H1 (cell line): ENCODE measurements around the gene RB1. TPM values are rescaled to one million over a fixed set of nuclear protein-coding genes. Genes with fewer than 3 reads are reported as not detected.

Source experiments
- CTCF ChIA-PET: fragments of 300-600 bp; sonication (Branson Sonifier 250); formaldehyde crosslinking; loops from one replicate; lab custom pipeline; 2021; ENCODE audit not compliant: partially characterized antibody; lab: Charles Lee
- POLR2A ChIA-PET: fragments of 300-600 bp; sonication (Branson Sonifier 250); formaldehyde crosslinking; loops from one replicate; lab custom pipeline; 2021; ENCODE audit warnings: inconsistent platforms; ENCODE audit not compliant: partially characterized antibody; lab: Charles Lee
- DNase-seq, 2 experiments: peaks; one replicate each; pipeline versions ENCODE4 v3.0.0 to v3.0.0-alpha.2; 2010 to 2022; ENCODE audit warnings: low spot score in 2 of 2, low read depth in 1 of 2, mixed read lengths in 1 of 2
- FAIRE-seq: peaks from 2 replicates; lab custom pipeline; 2011; peaks lifted over from hg19 to GRCh38; lab: Jason Lieb, UNC
- H2AFZ ChIP-seq: 2 replicates; pipeline ENCODE4 v1.8.1; 2012; ENCODE audit warnings: low read length, inconsistent platforms
- H2AK5ac ChIP-seq: 2 replicates; pipeline ENCODE4 v1.6.1; 2013; ENCODE audit warnings: low read depth, low read length
- H2BK120ac ChIP-seq: replicated peaks from 2 replicates; pipeline ENCODE3; 2013; ENCODE audit warnings: low read depth, low read length, inconsistent platforms
- H2BK12ac ChIP-seq: 2 replicates; pipeline ENCODE4 v1.6.1; 2013; ENCODE audit warnings: low read depth, low read length
- H2BK15ac ChIP-seq: 2 replicates; pipeline ENCODE4 v1.6.1; 2013; ENCODE audit warnings: low read length
- H2BK20ac ChIP-seq: 2 replicates; pipeline ENCODE4 v1.6.1; 2013; ENCODE audit warnings: low read length
- H2BK5ac ChIP-seq: 2 replicates; pipeline ENCODE4 v1.6.1; 2013; ENCODE audit warnings: low read depth, low read length
- H3K14ac ChIP-seq: 2 replicates; pipeline ENCODE4 v1.6.1; 2013; ENCODE audit warnings: inconsistent platforms; ENCODE audit not compliant: insufficient read length
- H3K18ac ChIP-seq: 2 replicates; pipeline ENCODE4 v1.6.1; 2013; ENCODE audit warnings: low read length; ENCODE audit errors: extremely low read depth
- H3K23ac ChIP-seq: 2 replicates; pipeline ENCODE4 v1.6.1; 2013; ENCODE audit warnings: inconsistent platforms; ENCODE audit not compliant: insufficient read length
- H3K23me2 ChIP-seq: 2 replicates; pipeline ENCODE4 v1.6.1; 2013; ENCODE audit warnings: low read depth, low read length
- H3K27ac ChIP-seq: 2 replicates; pipeline ENCODE4 v1.6.1; 2011; ENCODE audit warnings: low read depth, low read length, inconsistent platforms
- H3K27me3 ChIP-seq, 4 experiments: replicated peaks in 1 of 4; 1 replicate in 1 of 4; 2 replicates in 3 of 4; pipeline versions ENCODE4 v1.6.1 to v1.8.1; 2011 to 2013; ENCODE audit warnings: low read length in 3 of 4, mild to moderate bottlenecking in 3 of 4, inconsistent platforms in 2 of 4, mixed read lengths in 2 of 4, moderate library complexity in 1 of 4; ENCODE audit not compliant: control insufficient read depth in 3 of 4, insufficient read depth in 3 of 4; ENCODE audit errors: extremely low read depth in 1 of 4
- H3K36me3 ChIP-seq, 4 experiments: 2 replicates each; pipeline versions ENCODE4 v1.6.1 to v1.8.1; 2011 to 2013; ENCODE audit warnings: mild to moderate bottlenecking in 4 of 4, low read length in 3 of 4, moderate library complexity in 2 of 4, control low read depth in 1 of 4, inconsistent platforms in 1 of 4; ENCODE audit not compliant: insufficient read depth in 4 of 4, control insufficient read depth in 2 of 4
- H3K4ac ChIP-seq: replicated peaks from 2 replicates; pipeline ENCODE3; 2013; ENCODE audit warnings: low read length, low read depth, mixed read lengths, inconsistent platforms; ENCODE audit not compliant: insufficient read length
- H3K4me1 ChIP-seq, 4 experiments: replicated peaks in 1 of 4; 1 replicate in 1 of 4; 2 replicates in 3 of 4; pipeline versions ENCODE4 v1.6.1 to v1.8.1; 2011 to 2013; ENCODE audit warnings: low read length in 3 of 4, inconsistent platforms in 2 of 4, mixed read lengths in 1 of 4; ENCODE audit not compliant: insufficient read depth in 4 of 4, control insufficient read depth in 3 of 4
- H3K4me2 ChIP-seq, 2 experiments: 2 replicates each; pipeline versions ENCODE4 v1.6.1 to v1.8.1; 2011 to 2013; ENCODE audit warnings: low read depth in 2 of 2, low read length in 2 of 2, control low read depth in 1 of 2, inconsistent platforms in 1 of 2, mild to moderate bottlenecking in 1 of 2; ENCODE audit not compliant: insufficient read depth in 1 of 2
- H3K4me3 ChIP-seq, 4 experiments: fragments of 200-600, 300-600 bp in 1 of 4; sonication (generic), shearing (Covaris generic), sonication (Bioruptor Twin) in 1 of 4; 2 replicates each; pipeline versions ENCODE4 v1.5.1 to v1.8.1; 2011 to 2016; ENCODE audit warnings: low read length in 4 of 4, low read depth in 3 of 4, control low read depth in 2 of 4, inconsistent platforms in 2 of 4, mild to moderate bottlenecking in 2 of 4, mixed read lengths in 1 of 4, moderate library complexity in 1 of 4; ENCODE audit not compliant: insufficient read depth in 2 of 4; ENCODE audit errors: extremely low read depth in 1 of 4
- H3K56ac ChIP-seq: replicated peaks from 2 replicates; pipeline ENCODE3; 2013; ENCODE audit warnings: low read depth, mild to moderate bottlenecking, mixed read lengths, low read length, inconsistent platforms; ENCODE audit not compliant: insufficient read length
- H3K79me1 ChIP-seq: 2 replicates; pipeline ENCODE4 v1.6.1; 2013; ENCODE audit warnings: low read depth, low read length, control low read depth
- H3K79me2 ChIP-seq, 2 experiments: 2 replicates each; pipeline versions ENCODE4 v1.6.1 to v1.8.1; 2012 to 2013; ENCODE audit warnings: low read length in 2 of 2, mild to moderate bottlenecking in 2 of 2, inconsistent platforms in 1 of 2; ENCODE audit not compliant: insufficient read depth in 2 of 2, control insufficient read depth in 1 of 2
- H3K9ac ChIP-seq, 4 experiments: replicated peaks in 1 of 4; 1 replicate in 1 of 4; 2 replicates in 3 of 4; pipeline versions ENCODE4 v1.6.1 to v1.8.1; 2011 to 2013; ENCODE audit warnings: low read depth in 3 of 4, low read length in 3 of 4, control low read depth in 2 of 4, mild to moderate bottlenecking in 2 of 4, moderate library complexity in 2 of 4, inconsistent platforms in 1 of 4; ENCODE audit errors: extremely low read depth in 1 of 4
- H3K9me3 ChIP-seq, 2 experiments: 2 replicates each; pipeline versions ENCODE4 v1.6.1 to v1.8.1; 2012 to 2013; ENCODE audit warnings: mild to moderate bottlenecking in 2 of 2, moderate library complexity in 2 of 2, control low read depth in 1 of 2, inconsistent platforms in 1 of 2, low read depth in 1 of 2, low read length in 1 of 2, mixed read lengths in 1 of 2; ENCODE audit not compliant: insufficient read depth in 2 of 2
- H4K20me1 ChIP-seq, 2 experiments: replicated peaks in 1 of 2; 2 replicates each; pipeline versions ENCODE3 to v1.8.1; 2011 to 2013; ENCODE audit warnings: inconsistent platforms in 2 of 2, low read length in 2 of 2, mild to moderate bottlenecking in 1 of 2; ENCODE audit not compliant: insufficient read depth in 2 of 2, control insufficient read depth in 1 of 2
- H4K5ac ChIP-seq: 2 replicates; pipeline ENCODE4 v1.6.1; 2013; ENCODE audit warnings: low read length, low read depth, mixed read lengths, inconsistent platforms; ENCODE audit not compliant: insufficient read length
- H4K8ac ChIP-seq: 2 replicates; pipeline ENCODE4 v1.8.0; 2013; ENCODE audit warnings: mild to moderate bottlenecking, moderate library complexity, low read length, inconsistent platforms; ENCODE audit not compliant: insufficient read depth; ENCODE audit errors: extremely low read depth
- H4K91ac ChIP-seq: replicated peaks from 2 replicates; pipeline ENCODE3; 2013; ENCODE audit warnings: low read length, mixed read lengths, inconsistent platforms; ENCODE audit not compliant: insufficient read length
- CHD2 ChIP-seq: IDR thresholded peaks from 2 replicates; pipeline ENCODE4 v1.6.1; 2012; ENCODE audit warnings: low read length, improper control_type of control experiment
- EZH2 ChIP-seq: fragments of 200-600 bp; sonication (generic); IDR thresholded peaks from 2 replicates; pipeline ENCODE4 v1.7.1; 2012; ENCODE audit warnings: low read depth, mild to moderate bottlenecking, moderate library complexity, low read length, inconsistent platforms; ENCODE audit not compliant: severe bottlenecking
- GTF2F1 ChIP-seq: IDR thresholded peaks from 2 replicates; pipeline ENCODE4 v1.6.1; 2012; ENCODE audit warnings: low read depth, low read length, improper control_type of control experiment, borderline replicate concordance
- KDM4A ChIP-seq: IDR thresholded peaks from one replicate; pipeline ENCODE4 v1.7.1; 2012; ENCODE audit warnings: low read depth, mild to moderate bottlenecking, moderate library complexity, low read length, inconsistent platforms; ENCODE audit not compliant: severe bottlenecking
- RNF2 ChIP-seq: fragments of 200-900, 300-1000 bp; sonication (generic); IDR thresholded peaks from 2 replicates; pipeline ENCODE4 v1.7.1; 2016; ENCODE audit warnings: borderline replicate concordance, low read depth, mild to moderate bottlenecking, antibody characterized with exemption, low read length; ENCODE audit not compliant: poor library complexity, severe bottlenecking; ENCODE audit errors: missing control alignments
- SIN3A ChIP-seq, 2 experiments: IDR thresholded peaks in 1 of 2; conservative IDR thresholded peaks in 1 of 2; 2 replicates each; pipeline ENCODE4 v1.6.1; 2011 to 2012; ENCODE audit warnings: low read length in 2 of 2, improper control_type of control experiment in 1 of 2, low read depth in 1 of 2, mild to moderate bottlenecking in 1 of 2
- SRF ChIP-seq: IDR thresholded peaks from 2 replicates; pipeline ENCODE4 v1.6.1; 2011; ENCODE audit warnings: mild to moderate bottlenecking, low read depth, low read length, moderate library complexity
- WGBS, 2 experiments: shearing (Covaris generic) in 1 of 2; methylation state at CpG; one replicate each; pipeline versions ENCODE4 v1.1.6 to v1.1.7; 2013 to 2015; ENCODE audit warnings: low lambda C conversion rate in 2 of 2, mixed read lengths in 2 of 2, inconsistent platforms in 1 of 2, low coverage in 1 of 2, missing lambda C conversion rate in 1 of 2; ENCODE audit not compliant: insufficient replicate concordance in 2 of 2, insufficient coverage in 1 of 2, insufficient read length in 1 of 2; ENCODE audit errors: extremely low coverage in 1 of 2, missing lambda C conversion rate in 1 of 2; 5-methylcytosine and 5-hydroxymethylcytosine counted together
- polyA plus RNA-seq, 7 experiments: library from polyadenylated mRNA; depleted of rRNA in 3 of 7; stranded (reverse) in 5 of 7; unstranded in 2 of 7; fragments of >200 nt in 5 of 7; fragments of 200-250 nt in 2 of 7; gene quantifications; 1 replicate in 5 of 7; 2 replicates in 1 of 7; 4 replicates in 1 of 7; pipeline versions ENCODE4 v1.2.1 to v1.2.3, GENCODE V29; 2011 to 2013; ENCODE audit warnings: missing spikeins in 2 of 7, mixed read lengths in 2 of 7
- total RNA-seq: library from RNA; stranded (reverse); fragmentation: NEBNext Ultra II Directional; extraction: Animal tissue kit (Norgen Biotek cat#: 25700); gene quantifications from 2 replicates; pipeline ENCODE4 v1.2.1, GENCODE V29; 2021

RB1 gene
- total and polyA plus RNA-seq, 2 of the 8 experiments (the other 6 are each of a cell fraction or from before 2014, with no cell fraction given) = 4.1 to 17.5 TPM

DNA sequence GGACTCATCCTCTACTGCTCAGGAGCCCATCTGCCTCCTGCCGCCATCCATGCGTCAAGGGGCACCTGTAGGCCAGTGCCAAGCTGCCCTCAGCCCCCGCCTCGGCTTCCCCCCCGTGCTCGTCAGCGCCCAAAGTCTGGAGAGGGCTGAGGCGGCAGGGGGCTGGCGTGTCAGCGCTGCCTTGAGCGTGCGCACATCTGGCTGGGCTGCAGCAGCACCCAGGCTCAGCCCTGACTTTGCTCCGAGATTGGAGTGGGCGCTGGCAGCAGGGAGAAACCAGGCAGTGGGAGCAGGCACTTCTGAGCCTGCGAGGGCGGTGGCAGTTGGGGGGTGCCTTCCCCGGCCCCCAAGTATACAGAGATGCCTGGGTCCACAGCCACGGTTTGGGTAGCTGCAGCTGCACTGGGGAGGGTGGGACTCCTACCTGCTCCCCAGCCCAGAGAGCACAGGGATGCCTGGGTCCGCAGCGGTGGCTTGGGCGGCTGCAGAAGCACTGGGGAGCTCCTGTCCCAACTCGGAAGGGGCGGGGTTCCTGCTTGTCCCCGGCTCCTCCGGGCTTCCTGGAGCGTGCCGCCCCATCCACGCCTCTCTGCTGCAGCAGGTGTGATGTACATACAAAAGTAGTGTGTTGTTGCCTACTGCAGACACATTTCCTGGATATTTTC lies 154.2 kb downstream of the RB1 start:
- Histone ChIP-seq H3K27me3 (no peaks in the 10 kb centered on the region), H3K36me3 (no peaks in the 10 kb centered on the region), H3K9ac (no peak overlapping the region), H2BK120ac (no peak overlapping the region), H2BK5ac (no peak overlapping the region), H3K14ac (no peak overlapping the region), H4K5ac (no peak overlapping the region), H3K9me3 (no peaks in the 10 kb centered on the region), H3K79me2 (no peaks in the 10 kb centered on the region), H2AFZ (no peak overlapping the region), H2BK12ac (no peak overlapping the region), H3K56ac (no peak overlapping the region), H4K8ac (no peak overlapping the region), H2AK5ac (no peak overlapping the region), H3K79me1 (no peaks in the 10 kb centered on the region), H3K4me1 (peaks cover 0 to 2% (median 0%) of the 10 kb centered on the region in 4 experiments; a peak in 1 of 7 replicates), H3K18ac (no peak overlapping the region), H4K91ac (no peak overlapping the region), H3K4ac (no peak overlapping the region), H2BK15ac (no peak overlapping the region), H3K23me2 (no peaks in the 10 kb centered on the region), H4K20me1 (no peaks in the 10 kb centered on the region), H3K23ac (no peak overlapping the region), H3K4me3 (no peak overlapping the region), H3K27ac (no peak overlapping the region), H3K4me2 (no peak overlapping the region), H2BK20ac (no peak overlapping the region)
- TF ChIP-seq KDM4A (no peak), SRF (no peak), GTF2F1 (no peak), EZH2 (no peak), CHD2 (no peak), SIN3A (conservative IDR thresholded peaks at IDR 0.05 in 1 of 2, IDR thresholded peaks at IDR 0.05 in 1 of 2; ENCODE audit: low read depth in 1 of 2, low read length in 2 of 2) (no peak), RNF2 (no peak)
- FAIRE-seq = no peak
- ChIA-PET CTCF (interaction anchor here (1.0 to 1.2 kb wide), 2 partner anchors 96 to 124 kb away, joined by 3 to 4 read pairs; no protein-coding TSS in a partner anchor), POLR2A (no interaction called here)
- 93% methylated on average over 23 of the region's 28 CpGs; no CpG with 5 or more reads in 1 of the 2 experiments for WGBS, 2 experiments
- DNase-seq = no peak
